NCI-H2107 (cell line): ENCODE measurements around the gene SCIN.
"Not testable (repeated sequence)": the region's sequence is repeated elsewhere in the genome, so short reads cannot be mapped to it uniquely, and the experiment has no call there.

ENCODE experiments used
- DNase-seq: peaks from one replicate; lab custom pipeline; 2025; lab: John Stamatoyannopoulos, UW

Gene SCIN

GRCh38 chr7:12648704-12649261 lies 78.3 kb downstream of the SCIN start:
- no peak for DNase-seq

- no peak for DNase-seq
Measured at GRCh38 chr7:12649348-12649747, 78.8 kb downstream of the SCIN start.

- DNase-seq = no peak
Measured at GRCh38 chr7:12650080-12650479, 79.6 kb downstream of the SCIN start.

- no peak for DNase-seq
Measured at GRCh38 chr7:12653110-12653509, 82.6 kb downstream of the SCIN start.

- no peak for DNase-seq
Measured at GRCh38 chr7:12653518-12653917, 83.0 kb downstream of the SCIN start.

GRCh38 chr7:12655161-12655560 lies 84.6 kb downstream of the SCIN start:
- DNase-seq = no peak

GRCh38 chr7:12660423-12660822 lies 89.9 kb downstream of the SCIN start:
- DNase-seq = not testable (repeated sequence)

- DNase-seq = not testable (repeated sequence)
Measured at GRCh38 chr7:12660986-12661385, 90.5 kb downstream of the SCIN start.

- DNase-seq = no peak
Measured at GRCh38 chr7:12661581-12661980, 91.1 kb downstream of the SCIN start.

GRCh38 chr7:12670000-12670729 lies 99.6 kb downstream of the SCIN start:
- no peak for DNase-seq

- no peak for DNase-seq
Measured at GRCh38 chr7:12670743-12671520, 100.4 kb downstream of the SCIN start.

- DNase-seq = not testable (repeated sequence)
Measured at GRCh38 chr7:12673436-12673835, 102.9 kb downstream of the SCIN start.

- DNase-seq = no peak
Measured at GRCh38 chr7:12674053-12674452, 103.5 kb downstream of the SCIN start.

- DNase-seq = no peak
Measured at GRCh38 chr7:12674861-12675260, 104.3 kb downstream of the SCIN start.

- DNase-seq = no peak
Measured at GRCh38 chr7:12683678-12684585, 113.4 kb downstream of the SCIN start.

- no peak for DNase-seq
Measured at GRCh38 chr7:12684733-12685132, 114.2 kb downstream of the SCIN start.

GRCh38 chr7:12685550-12685949 lies 115.0 kb downstream of the SCIN start:
- no peak for DNase-seq

- peak; percentile 96 for DNase-seq
Measured at GRCh38 chr7:12686234-12686890, 115.8 kb downstream of the SCIN start.

- peak; percentile 99 for DNase-seq
Measured at GRCh38 chr7:12686891-12687717, 116.6 kb downstream of the SCIN start, which contains the start of gene ARL4A. TSS of gene ARL4A (plus strand) at chr7:12687633. CDS start at chr7:12688255, 622 bp downstream.

- no peak for DNase-seq
Measured at GRCh38 chr7:12687718-12688171, 117.2 kb downstream of the SCIN start.
